Pancreas (tissue), 10 donors: ENCODE results near the gene ADAM22. TPM values are rescaled to one million over a fixed set of nuclear protein-coding genes. Genes with fewer than 3 reads are reported as not detected.

Experiments used
- ATAC-seq, 4 donors: fragments of 200-7000 bp; cut with Tn5 transposase; one replicate each; pipeline versions ENCODE4 v1.8.0 to v1.9.1; 2020; ENCODE audit warnings: mild to moderate bottlenecking in 4 of 4, moderate library complexity in 4 of 4
- DNase-seq, 6 donors: peaks; one replicate each; pipeline ENCODE4 v3.0.0-alpha.2; 2020
- FAIRE-seq: peaks from 2 replicates; lab custom pipeline; 2012; peaks lifted over from hg19 to GRCh38; lab: Jason Lieb, UNC
- H3K27ac ChIP-seq, 4 donors: fragments of 200-600 bp; sonication (generic); 1 replicate in 3 of 4; 2 replicates in 1 of 4; pipeline versions ENCODE4 v1.5.0 to v1.8.0; 2020
- H3K27me3 ChIP-seq, 4 donors: fragments of 200-600 bp; one replicate each; pipeline ENCODE4 v1.8.0; 2021
- H3K36me3 ChIP-seq, 3 donors: fragments of 200-600 bp; sonication (generic) in 1 of 3; one replicate each; pipeline versions ENCODE4 v1.5.0 to v1.8.0; 2020 to 2021
- H3K4me1 ChIP-seq, 3 donors: fragments of 200-600 bp; one replicate each; pipeline ENCODE4 v1.8.0; 2021
- H3K4me3 ChIP-seq, 4 donors: fragments of 200-600 bp; sonication (generic) in 2 of 4; one replicate each; pipeline versions ENCODE4 v1.5.0 to v1.8.0; 2020 to 2021
- H3K9me3 ChIP-seq, 4 donors: fragments of 200-600 bp; one replicate each; pipeline ENCODE4 v1.8.0; 2021
- CTCF ChIP-seq, 4 donors: fragments of 200-600 bp; sonication (generic) in 3 of 4; IDR thresholded peaks; one replicate each; pipeline versions ENCODE4 v1.5.0 to v1.8.0; 2021; ENCODE audit warnings: antibody characterized with exemption in 4 of 4
- WGBS, 2 donors: extraction: QIAGEN DNeasy Blood & Tissue Kit; methylation state at CpG; one replicate each; pipeline ENCODE4 v1.1.7; 2013; 5-methylcytosine and 5-hydroxymethylcytosine counted together
- intact Hi-C, 3 donors: fragments of 100-400 bp; cut with DNase I; formaldehyde crosslinking; loops; one replicate each; pipeline versions ENCODE4 v1.11.1 to v1.14.2; 2022
- polyA plus RNA-seq, 2 donors: library from polyadenylated mRNA; stranded (reverse); fragments of 200-250 nt; gene quantifications; one replicate each; pipeline ENCODE4 v1.2.3, GENCODE V29; 2013
- total RNA-seq, 6 donors: library from RNA; stranded (reverse); fragmentation: NEBNext Ultra II Directional in 4 of 6; extraction: Animal tissue kit (Norgen Biotek cat#: 25700) in 4 of 6; gene quantifications; one replicate each; pipeline versions ENCODE4 v1.2.1 to v1.2.4, GENCODE V29; 2021 to 2023
- donor health status: healthy with polysubstance abuse.
- donor health status: DM: no; HTN: no; CAD: no; lungs with moderate emphysema.
- donor health status: DM: no; HTN: no; CAD: no.
- donor health status: control.
- donor health status: control.
- donor health status: Bipolar disorder and iron deficiency.
- donor health status: DM: yes; HTN: yes; CAD: no.
- donor health status: DM: no; HTN: no; CAD: no.
- donor health status: DM: no; HTN: no; CAD: no.
- donor health status: DM: yes; HTN: yes; CAD: no.

The ADAM22 gene
- total and polyA plus RNA-seq, 8 donors = 0.30 to 2.8 (median 0.93) TPM

GRCh38 chr7:88216276-88216675 lies 282.2 kb downstream of the ADAM22 start:
- Histone ChIP-seq H3K27me3 (no peaks in the 10 kb centered on the region), H3K27ac (no peak overlapping the region), H3K4me3 (no peak overlapping the region), H3K9me3 (no peaks in the 10 kb centered on the region), H3K4me1 (peaks cover 0 to 12% (median 5%) of the 10 kb centered on the region in 3 donors), H3K36me3 (peaks cover 0 to 22% (median 0%) of the 10 kb centered on the region in 3 donors)
- DNase-seq (no peak), FAIRE-seq (no peak), ATAC-seq (no peak)
- no peak for TF ChIP-seq CTCF (IDR thresholded peaks at IDR 0.05)
- intact Hi-C loops = no loop called here

DNA sequence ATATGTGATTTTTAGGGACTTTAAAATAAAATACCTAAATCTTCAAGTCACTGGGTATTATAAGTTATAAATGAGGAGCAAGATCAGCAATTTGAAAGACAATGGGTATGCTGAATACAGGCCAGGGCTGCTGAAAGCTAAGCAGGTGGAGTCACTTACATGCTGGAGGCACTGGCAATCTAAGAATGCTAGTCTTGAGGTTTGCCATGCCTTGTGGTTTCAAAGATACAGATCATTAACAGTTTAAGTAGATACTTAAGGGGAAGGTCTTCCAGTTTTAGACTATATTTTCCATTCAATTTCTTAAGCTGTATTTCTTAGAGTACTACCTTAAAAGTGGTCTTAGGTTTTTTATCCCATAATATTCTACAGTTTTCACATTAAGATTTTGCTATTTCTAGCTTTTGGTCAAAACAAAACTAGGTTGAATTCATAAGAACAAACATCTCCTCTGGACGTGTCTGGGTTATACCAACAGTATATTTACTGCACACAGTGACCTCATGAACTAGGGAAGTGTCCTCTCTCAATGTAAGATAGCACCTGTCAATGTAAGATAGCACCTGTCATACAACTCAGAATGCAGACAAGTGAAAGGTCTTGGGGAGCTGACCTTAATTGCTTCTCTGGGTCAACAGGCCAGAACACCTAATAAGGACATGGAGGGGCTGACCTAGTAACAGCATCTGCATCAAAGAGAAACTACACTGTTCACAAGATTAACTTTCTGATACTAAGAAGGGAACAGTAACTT lies 283.8 kb downstream of the ADAM22 start:
- H3K27ac ChIP-seq = no peak overlapping the region
- peaks cover 0 to 12% (median 5%) of the 10 kb centered on the region in 3 donors for H3K4me1 ChIP-seq
- no peaks in the 10 kb centered on the region for H3K27me3 ChIP-seq
- ATAC-seq = no peak
- TF ChIP-seq CTCF (IDR thresholded peaks at IDR 0.05) = no peak
- DNase-seq = no peak
- no peak for FAIRE-seq
- intact Hi-C loops = no loop called here
- WGBS, 2 donors = 24 to 29% methylated on average over 1 of the region's 1 CpG
- no peaks in the 10 kb centered on the region for H3K9me3 ChIP-seq
- peak overlapping the region in 2 of 4 donors; percentile 93 to 96 for H3K4me3 ChIP-seq
- H3K36me3 ChIP-seq = peaks cover 0 to 13% (median 0%) of the 10 kb centered on the region in 3 donors

- no peaks in the 10 kb centered on the region for H3K27me3 ChIP-seq
- no peak for TF ChIP-seq CTCF (IDR thresholded peaks at IDR 0.05)
- DNase-seq (no peak), FAIRE-seq (no peak), ATAC-seq (no peak)
- H3K27ac ChIP-seq = peak overlapping the region in 3 of 4 donors; percentile 26 to 97 (median 97)
- no peaks in the 10 kb centered on the region for H3K9me3 ChIP-seq
- intact Hi-C loops = no loop called here
- peaks cover 0 to 12% (median 0%) of the 10 kb centered on the region in 3 donors for H3K36me3 ChIP-seq
- WGBS, 2 donors = 31 to 34% methylated on average over 5 of the region's 5 CpGs
- peak overlapping the region in 3 of 4 donors; percentile 58 to 96 (median 93) for H3K4me3 ChIP-seq
- H3K4me1 ChIP-seq = peaks cover 0 to 12% (median 5%) of the 10 kb centered on the region in 3 donors
Measured at GRCh38 chr7:88218429-88218745, 284.3 kb downstream of the ADAM22 start.

DNA sequence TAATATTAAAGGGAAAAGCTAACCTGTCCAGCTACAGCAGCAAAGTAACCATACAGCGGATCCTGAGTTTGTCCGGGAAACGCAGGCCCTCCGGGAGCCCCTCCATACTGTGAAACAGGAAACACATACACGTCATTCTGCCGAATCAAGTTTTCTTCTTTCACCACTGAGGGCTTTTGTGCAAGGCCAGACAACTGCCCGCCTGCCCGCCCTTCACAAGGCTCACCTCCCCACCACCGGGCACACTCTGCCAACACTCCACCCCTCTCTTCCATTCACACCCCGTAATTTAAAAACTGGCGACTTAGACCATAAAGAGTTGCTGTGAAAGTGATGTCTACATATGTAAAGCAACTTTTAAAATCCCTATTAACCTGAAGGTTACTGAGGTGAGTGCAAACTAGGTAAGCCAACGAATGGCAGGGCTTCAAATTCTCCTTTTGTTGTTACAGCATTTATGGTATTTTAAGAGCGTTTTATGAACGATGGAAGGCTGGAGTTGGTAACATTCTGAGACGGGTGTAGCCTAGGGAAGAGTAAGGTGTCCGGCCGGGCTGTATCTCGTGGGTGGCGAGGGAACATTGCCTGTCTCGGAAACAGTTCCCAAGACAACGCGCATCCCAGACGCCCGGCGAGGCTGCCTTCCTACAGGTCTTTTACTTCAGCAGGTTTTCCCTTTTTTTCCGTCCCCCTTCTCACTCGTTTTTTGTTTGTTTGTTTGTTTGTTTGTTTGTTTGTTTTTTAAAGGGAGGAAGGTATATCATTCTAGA lies 285.0 kb downstream of the ADAM22 start:
- Histone ChIP-seq H3K36me3 (peaks cover 0 to 7% (median 0%) of the 10 kb centered on the region in 3 donors), H3K27ac (peak overlapping the region; percentile 26 to 97 (median 89)), H3K27me3 (no peaks in the 10 kb centered on the region), H3K4me1 (peaks cover 0 to 12% (median 5%) of the 10 kb centered on the region in 3 donors), H3K4me3 (peak overlapping the region; percentile 58 to 96 (median 86)), H3K9me3 (no peaks in the 10 kb centered on the region)
- FAIRE-seq (no peak), DNase-seq (peak; percentile 43 to 76 (median 62)), ATAC-seq (peak; percentile 61 to 83 (median 70))
- no peak for TF ChIP-seq CTCF (IDR thresholded peaks at IDR 0.05)
- 1% methylated on average over 27 of the region's 27 CpGs for WGBS, 2 donors
- intact Hi-C loops = no loop called here
